ENCODE measurements around the gene CERS5.

The CERS5 gene

GRCh38 chr12:50097952-50098351, 69.2 kb downstream of the CERS5 start:
- peaks cover 83% of the 10 kb centered on the region for H3K36me3 ChIP-seq (ENCODE audit: insufficient read depth, low read length)
- H2AFZ ChIP-seq (ENCODE audit: low read length) = no peak overlapping the region

DNA sequence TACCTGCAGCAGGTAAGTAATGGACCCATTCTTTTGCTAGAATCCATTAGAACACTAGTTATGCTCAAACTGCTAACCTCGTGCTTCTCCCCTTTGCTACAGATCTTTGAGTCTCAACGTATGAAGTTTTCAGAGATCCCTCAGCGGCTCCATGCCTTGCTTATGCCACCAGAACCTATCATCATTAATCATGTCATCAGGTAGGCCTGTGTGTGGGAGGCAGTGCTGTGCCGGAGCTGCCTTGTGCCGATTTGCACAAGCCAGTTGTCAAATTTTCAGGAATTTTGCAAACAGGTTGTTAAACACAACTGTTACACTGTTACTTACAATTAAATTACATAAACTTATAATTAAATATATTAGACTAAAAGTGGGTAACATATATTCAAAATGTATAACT, 76.8 kb downstream of the CERS5 start:
- TF ChIP-seq EZH2 (IDR thresholded peaks at IDR 0.05; ENCODE audit: borderline replicate concordance, low read length) = no peak
- TF ChIP-seq, protein P1, sequence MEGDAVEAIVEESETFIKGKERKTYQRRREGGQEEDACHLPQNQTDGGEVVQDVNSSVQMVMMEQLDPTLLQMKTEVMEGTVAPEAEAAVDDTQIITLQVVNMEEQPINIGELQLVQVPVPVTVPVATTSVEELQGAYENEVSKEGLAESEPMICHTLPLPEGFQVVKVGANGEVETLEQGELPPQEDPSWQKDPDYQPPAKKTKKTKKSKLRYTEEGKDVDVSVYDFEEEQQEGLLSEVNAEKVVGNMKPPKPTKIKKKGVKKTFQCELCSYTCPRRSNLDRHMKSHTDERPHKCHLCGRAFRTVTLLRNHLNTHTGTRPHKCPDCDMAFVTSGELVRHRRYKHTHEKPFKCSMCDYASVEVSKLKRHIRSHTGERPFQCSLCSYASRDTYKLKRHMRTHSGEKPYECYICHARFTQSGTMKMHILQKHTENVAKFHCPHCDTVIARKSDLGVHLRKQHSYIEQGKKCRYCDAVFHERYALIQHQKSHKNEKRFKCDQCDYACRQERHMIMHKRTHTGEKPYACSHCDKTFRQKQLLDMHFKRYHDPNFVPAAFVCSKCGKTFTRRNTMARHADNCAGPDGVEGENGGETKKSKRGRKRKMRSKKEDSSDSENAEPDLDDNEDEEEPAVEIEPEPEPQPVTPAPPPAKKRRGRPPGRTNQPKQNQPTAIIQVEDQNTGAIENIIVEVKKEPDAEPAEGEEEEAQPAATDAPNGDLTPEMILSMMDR (IDR thresholded peaks at IDR 0.05; ENCODE audit: low read length) = no peak
- Histone ChIP-seq H3K4me3 (ENCODE audit: low read depth, low read length, poor library complexity, severe bottlenecking) (no peak overlapping the region), H3K27me3 (ENCODE audit: insufficient read depth, low read length) (no peaks in the 10 kb centered on the region), H3K9ac (ENCODE audit: low read length) (no peak overlapping the region), H3F3A (ENCODE audit: insufficient read depth, low read length) (no peaks in the 10 kb centered on the region), H3K9me3 (ENCODE audit: low read length) (no peaks in the 10 kb centered on the region), H4K20me1 (ENCODE audit: insufficient read depth, low read length) (no peaks in the 10 kb centered on the region), H2AFZ (ENCODE audit: low read length) (no peak overlapping the region), H3K4me1 (ENCODE audit: insufficient read depth, low read length, severe bottlenecking) (peaks cover 5% of the 10 kb centered on the region), H3K79me2 (ENCODE audit: insufficient read depth, low read length) (no peaks in the 10 kb centered on the region), H3K4me2 (ENCODE audit: low read length) (no peak overlapping the region), H3K27ac (ENCODE audit: low read depth, low read length, poor library complexity, severe bottlenecking) (no peak overlapping the region), H3K36me3 (ENCODE audit: insufficient read depth, low read length) (peaks cover 77% of the 10 kb centered on the region), H3K9me2 (ENCODE audit: low read depth, low read length) (no peaks in the 10 kb centered on the region)

More at GRCh38 chr12:50097952-50098351, 69.2 kb downstream of the CERS5 start:
- Histone ChIP-seq H3K4me3 (ENCODE audit: low read depth, low read length, poor library complexity, severe bottlenecking) (no peak overlapping the region), H3K9me3 (ENCODE audit: low read length) (no peaks in the 10 kb centered on the region), H3K79me2 (ENCODE audit: insufficient read depth, low read length) (no peaks in the 10 kb centered on the region), H3F3A (ENCODE audit: insufficient read depth, low read length) (no peaks in the 10 kb centered on the region), H3K9ac (ENCODE audit: low read length) (no peak overlapping the region), H4K20me1 (ENCODE audit: insufficient read depth, low read length) (no peaks in the 10 kb centered on the region), H3K9me2 (ENCODE audit: low read depth, low read length) (no peaks in the 10 kb centered on the region), H3K27ac (ENCODE audit: low read depth, low read length, poor library complexity, severe bottlenecking) (no peak overlapping the region), H3K4me2 (ENCODE audit: low read length) (no peak overlapping the region), H3K27me3 (ENCODE audit: insufficient read depth, low read length) (no peaks in the 10 kb centered on the region), H3K4me1 (ENCODE audit: insufficient read depth, low read length, severe bottlenecking) (no peaks in the 10 kb centered on the region)
- TF ChIP-seq EZH2 (IDR thresholded peaks at IDR 0.05; ENCODE audit: borderline replicate concordance, low read length) = no peak
- TF ChIP-seq, protein P1 (IDR thresholded peaks at IDR 0.05; ENCODE audit: low read length) = no peak

- Histone ChIP-seq H2AFZ (ENCODE audit: low read length) (no peak overlapping the region), H4K20me1 (ENCODE audit: insufficient read depth, low read length) (no peaks in the 10 kb centered on the region), H3K9me2 (ENCODE audit: low read depth, low read length) (no peaks in the 10 kb centered on the region), H3K79me2 (ENCODE audit: insufficient read depth, low read length) (no peaks in the 10 kb centered on the region), H3K4me3 (ENCODE audit: low read depth, low read length, poor library complexity, severe bottlenecking) (no peak overlapping the region), H3K27me3 (ENCODE audit: insufficient read depth, low read length) (no peaks in the 10 kb centered on the region), H3F3A (ENCODE audit: insufficient read depth, low read length) (no peaks in the 10 kb centered on the region), H3K4me1 (ENCODE audit: insufficient read depth, low read length, severe bottlenecking) (peaks cover 5% of the 10 kb centered on the region), H3K9ac (ENCODE audit: low read length) (no peak overlapping the region), H3K36me3 (ENCODE audit: insufficient read depth, low read length) (peaks cover 71% of the 10 kb centered on the region), H3K4me2 (ENCODE audit: low read length) (no peak overlapping the region), H3K27ac (ENCODE audit: low read depth, low read length, poor library complexity, severe bottlenecking) (no peak overlapping the region), H3K9me3 (ENCODE audit: low read length) (no peaks in the 10 kb centered on the region)
- TF ChIP-seq, protein P1 (IDR thresholded peaks at IDR 0.05; ENCODE audit: low read length) = no peak
- TF ChIP-seq EZH2 (IDR thresholded peaks at IDR 0.05; ENCODE audit: borderline replicate concordance, low read length) = no peak
These were observed 77.4 kb downstream of the CERS5 start for GRCh38 chr12:50089730-50090129.

Data from OCI-LY1 (cell line).